Activated naive CD8-positive, alpha-beta T cell treated with anti-CD3 and anti-CD28 coated beads, Interleukin-2, amount 10 ng/mL, durations not matched to agents 7 days and 5 days (primary cell): Measurements from ENCODE around the gene TPO. TPM values are rescaled to one million over a fixed set of nuclear protein-coding genes. Genes with fewer than 3 reads are reported as not detected.
"Not testable (repeated sequence)": the region's sequence is repeated elsewhere in the genome, so short reads cannot be mapped to it uniquely, and the experiment has no call there.

Experiments
- ATAC-seq: fragments of 150-1000 bp; cut with Tn5 transposase; one replicate; pipeline ENCODE4 v1.10.0; 2021; ENCODE audit warnings: low read depth, moderate library complexity
- POLR2A ChIA-PET: fragments of 350-600 bp; sonication (Branson Sonifier 250); formaldehyde crosslinking; loops from one replicate; lab custom pipeline; 2021; ENCODE audit warnings: antibody characterized with exemption; lab: Charles Lee
- DNase-seq: peaks from one replicate; pipeline ENCODE4 v3.0.0; 2021
- H3K27ac Mint-ChIP-seq: one replicate; pipeline ENCODE4 v1.8.0; 2022; ENCODE audit warnings: mild to moderate bottlenecking, mixed read lengths
- H3K27me3 Mint-ChIP-seq: one replicate; pipeline ENCODE4 v1.8.0; 2022; ENCODE audit warnings: mild to moderate bottlenecking, moderate library complexity, mixed read lengths
- H3K36me3 Mint-ChIP-seq: one replicate; pipeline ENCODE4 v1.8.0; 2021; ENCODE audit warnings: mild to moderate bottlenecking, mixed read lengths
- H3K4me1 Mint-ChIP-seq: one replicate; pipeline ENCODE4 v1.8.0; 2021; ENCODE audit warnings: mixed read lengths
- H3K4me3 Mint-ChIP-seq: one replicate; pipeline ENCODE4 v1.8.0; 2022; ENCODE audit warnings: mild to moderate bottlenecking, moderate library complexity, mixed read lengths
- H3K9me3 Mint-ChIP-seq: one replicate; pipeline ENCODE4 v1.8.0; 2021; ENCODE audit warnings: mixed read lengths
- total RNA-seq, 2 experiments: library from RNA; stranded (reverse); gene quantifications; one replicate each; pipeline ENCODE4 v1.2.3, GENCODE V29; 2021

Gene TPO
- total RNA-seq, 2 experiments from 2014 or later: not detected

- Mint-ChIP-seq H3K9me3 (no peaks in the 10 kb centered on the region), H3K27me3 (no peaks in the 10 kb centered on the region), H3K36me3 (no peaks in the 10 kb centered on the region), H3K4me3 (no peak overlapping the region), H3K27ac (no peak overlapping the region), H3K4me1 (no peaks in the 10 kb centered on the region)
- POLR2A ChIA-PET: no interaction called here
- ATAC-seq: no peak
- no peak for DNase-seq
These were observed 74.5 kb downstream of the TPO start for GRCh38 chr2:1487758-1488157.

DNA sequence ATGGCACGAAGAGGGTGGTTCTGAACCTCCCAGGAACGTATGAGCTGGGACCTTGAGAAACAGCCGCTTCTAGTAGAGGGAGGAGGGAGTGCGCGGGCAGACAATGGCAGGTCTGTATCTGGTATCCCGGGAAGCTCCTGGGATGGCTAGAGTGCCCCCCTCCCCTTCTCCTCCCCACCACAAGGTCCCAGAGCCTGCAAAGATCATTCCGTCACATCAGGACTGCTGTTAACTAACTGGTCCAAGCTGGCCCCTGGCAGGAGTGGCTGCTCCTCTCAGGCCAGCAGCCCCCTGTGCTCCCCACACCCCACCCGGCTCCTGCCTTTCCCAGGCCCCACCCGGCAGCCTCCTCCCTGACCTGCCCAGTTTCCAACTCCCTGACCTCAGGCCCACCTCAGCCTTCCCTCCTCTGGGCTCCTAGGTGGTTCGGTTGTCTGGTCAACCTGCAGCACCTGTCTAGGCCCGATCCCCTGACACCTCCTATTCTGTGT is 75.0 kb downstream of the TPO start:
- H3K4me1 Mint-ChIP-seq: no peaks in the 10 kb centered on the region
- H3K27me3 Mint-ChIP-seq: no peaks in the 10 kb centered on the region
- no peaks in the 10 kb centered on the region for H3K9me3 Mint-ChIP-seq
- no peak overlapping the region for H3K4me3 Mint-ChIP-seq
- no peak overlapping the region for H3K27ac Mint-ChIP-seq
- DNase-seq (no peak), ATAC-seq (no peak)
- POLR2A ChIA-PET: no interaction called here
- no peaks in the 10 kb centered on the region for H3K36me3 Mint-ChIP-seq

DNA sequence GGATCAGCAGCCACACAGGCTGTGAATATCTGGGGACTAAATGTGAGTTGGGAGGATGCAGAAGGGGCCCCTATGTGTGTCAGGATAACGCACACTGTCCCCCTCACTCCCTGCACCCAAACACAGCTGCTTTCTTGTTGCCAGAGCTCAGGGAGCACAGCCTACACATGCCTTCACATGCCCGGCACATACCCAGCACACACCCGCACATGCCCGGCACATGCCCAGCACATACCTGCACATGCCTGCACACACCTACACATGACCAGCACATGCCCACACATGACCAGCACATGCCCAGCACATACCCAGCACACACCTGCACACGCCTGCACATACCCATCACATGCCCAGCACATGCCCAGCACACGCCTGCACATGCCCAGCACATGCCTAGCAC is 75.6 kb downstream of the TPO start:
- H3K27me3 Mint-ChIP-seq: no peaks in the 10 kb centered on the region
- no peaks in the 10 kb centered on the region for H3K36me3 Mint-ChIP-seq
- no peak overlapping the region for H3K4me3 Mint-ChIP-seq
- H3K9me3 Mint-ChIP-seq: no peaks in the 10 kb centered on the region
- H3K27ac Mint-ChIP-seq: peak overlapping the region; percentile 45
- H3K4me1 Mint-ChIP-seq: no peaks in the 10 kb centered on the region
- POLR2A ChIA-PET: no interaction called here
- DNase-seq (no peak), ATAC-seq (no peak)

GRCh38 chr2:1489486-1489885 is 76.2 kb downstream of the TPO start:
- Mint-ChIP-seq H3K9me3 (no peaks in the 10 kb centered on the region), H3K27me3 (no peaks in the 10 kb centered on the region), H3K36me3 (no peaks in the 10 kb centered on the region), H3K27ac (no peak overlapping the region), H3K4me1 (no peaks in the 10 kb centered on the region), H3K4me3 (no peak overlapping the region)
- POLR2A ChIA-PET: no interaction called here
- no peak for ATAC-seq
- no peak for DNase-seq

DNA sequence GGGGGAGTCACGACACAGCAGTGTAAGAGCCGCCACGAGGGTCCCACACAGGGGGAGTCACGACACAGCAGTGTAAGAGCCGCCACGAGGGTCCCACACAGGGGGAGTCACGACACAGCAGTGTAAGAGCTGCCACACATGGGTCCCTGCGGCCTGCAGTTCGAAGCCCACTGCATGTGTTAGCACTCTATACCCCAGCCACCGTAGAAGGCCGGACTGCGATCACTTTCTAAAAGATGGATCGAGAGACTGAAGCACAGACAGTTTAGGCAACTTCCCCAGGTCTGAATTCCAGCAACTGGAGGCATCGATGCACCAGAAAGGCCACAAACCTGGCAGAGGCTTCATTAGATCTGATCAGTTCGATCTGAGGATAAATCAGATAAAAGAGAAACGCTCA is 77.1 kb downstream of the TPO start:
- H3K9me3 Mint-ChIP-seq, H3K4me1 Mint-ChIP-seq, DNase-seq, H3K27me3 Mint-ChIP-seq, H3K27ac Mint-ChIP-seq, POLR2A ChIA-PET, H3K36me3 Mint-ChIP-seq, ATAC-seq, H3K4me3 Mint-ChIP-seq: not testable (repeated sequence)

GRCh38 chr2:1491751-1492150 is 78.5 kb downstream of the TPO start:
- POLR2A ChIA-PET: no interaction called here
- ATAC-seq: no peak
- no peak for DNase-seq
- Mint-ChIP-seq H3K9me3 (no peaks in the 10 kb centered on the region), H3K4me1 (no peaks in the 10 kb centered on the region), H3K27me3 (no peaks in the 10 kb centered on the region), H3K27ac (no peak overlapping the region), H3K4me3 (no peak overlapping the region), H3K36me3 (no peaks in the 10 kb centered on the region)

- H3K36me3 Mint-ChIP-seq, H3K4me3 Mint-ChIP-seq, H3K27ac Mint-ChIP-seq, DNase-seq, H3K9me3 Mint-ChIP-seq, ATAC-seq, H3K27me3 Mint-ChIP-seq, POLR2A ChIA-PET, H3K4me1 Mint-ChIP-seq: not testable (repeated sequence)
These were observed 79.0 kb downstream of the TPO start for GRCh38 chr2:1492231-1492630.

DNA sequence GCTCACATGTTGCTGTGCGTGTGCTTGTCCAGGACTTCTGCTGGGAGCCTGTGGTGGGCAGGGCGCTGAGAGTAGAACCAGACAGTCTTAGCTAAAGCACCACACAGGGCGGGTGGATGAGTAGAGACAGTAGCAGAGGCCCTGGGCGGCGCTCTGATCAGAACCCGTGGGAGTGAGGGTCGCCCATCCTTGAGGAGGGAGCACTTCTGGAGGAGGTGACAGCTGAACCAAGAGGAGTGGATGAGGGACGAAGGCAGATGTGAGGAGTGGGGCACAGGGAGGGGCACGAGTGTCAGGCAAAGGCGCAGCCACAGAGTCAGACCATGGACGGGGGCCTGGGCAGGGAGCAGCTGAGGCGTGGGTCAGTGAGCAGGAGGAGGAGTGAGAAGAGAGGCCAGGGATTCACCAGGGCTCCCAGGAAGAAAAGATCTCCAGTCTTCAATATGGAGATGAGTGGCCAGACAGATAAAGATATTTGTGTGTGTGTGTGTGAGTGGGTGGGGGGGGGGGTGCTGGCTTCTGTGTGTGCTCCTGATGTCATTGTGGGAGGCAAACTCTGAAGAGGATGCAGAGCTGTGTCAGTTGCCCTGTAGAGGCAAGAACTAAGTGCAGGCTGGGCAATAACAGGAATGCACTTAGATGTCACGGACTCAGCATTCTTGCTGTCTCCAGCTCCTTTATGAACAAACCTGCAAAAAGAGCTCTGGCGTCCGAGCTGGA is 79.6 kb downstream of the TPO start:
- ATAC-seq (no peak), DNase-seq (no peak)
- Mint-ChIP-seq H3K27ac (no peak overlapping the region), H3K9me3 (no peaks in the 10 kb centered on the region), H3K4me3 (no peak overlapping the region), H3K27me3 (no peaks in the 10 kb centered on the region), H3K36me3 (no peaks in the 10 kb centered on the region), H3K4me1 (no peaks in the 10 kb centered on the region)
- POLR2A ChIA-PET: interaction anchor here (0.6 kb wide), 1 partner anchor 140 kb away, joined by 4 read pairs; no protein-coding TSS in a partner anchor

GRCh38 chr2:1493431-1494126 is 80.3 kb downstream of the TPO start:
- no peak for ATAC-seq
- H3K27ac Mint-ChIP-seq: no peak overlapping the region
- no peaks in the 10 kb centered on the region for H3K4me1 Mint-ChIP-seq
- no peaks in the 10 kb centered on the region for H3K36me3 Mint-ChIP-seq
- no peak overlapping the region for H3K4me3 Mint-ChIP-seq
- H3K9me3 Mint-ChIP-seq: no peaks in the 10 kb centered on the region
- DNase-seq: no peak
- POLR2A ChIA-PET: interaction anchor here (0.6 kb wide), 1 partner anchor 140 kb away, joined by 4 read pairs; no protein-coding TSS in a partner anchor
- no peaks in the 10 kb centered on the region for H3K27me3 Mint-ChIP-seq

DNA sequence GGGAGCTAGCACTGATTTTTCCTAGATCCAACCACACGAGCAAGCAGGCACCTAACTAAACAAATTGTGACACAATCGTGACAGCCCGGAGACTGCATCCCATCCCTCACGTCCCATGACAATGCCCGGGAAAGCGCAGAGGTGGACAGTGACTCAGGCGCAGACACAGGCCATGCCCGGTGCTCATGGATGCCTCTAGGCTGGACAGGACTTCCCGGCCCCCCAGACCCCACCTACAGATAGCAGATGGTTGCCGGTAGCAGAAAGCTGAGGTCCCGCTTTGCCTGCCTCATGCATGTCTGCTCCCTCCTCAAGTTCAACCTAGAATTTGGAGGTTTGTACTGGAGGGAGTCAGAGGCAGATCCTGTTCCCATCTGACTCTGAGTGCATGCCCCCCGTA is 81.0 kb downstream of the TPO start:
- no peaks in the 10 kb centered on the region for H3K36me3 Mint-ChIP-seq

DNA sequence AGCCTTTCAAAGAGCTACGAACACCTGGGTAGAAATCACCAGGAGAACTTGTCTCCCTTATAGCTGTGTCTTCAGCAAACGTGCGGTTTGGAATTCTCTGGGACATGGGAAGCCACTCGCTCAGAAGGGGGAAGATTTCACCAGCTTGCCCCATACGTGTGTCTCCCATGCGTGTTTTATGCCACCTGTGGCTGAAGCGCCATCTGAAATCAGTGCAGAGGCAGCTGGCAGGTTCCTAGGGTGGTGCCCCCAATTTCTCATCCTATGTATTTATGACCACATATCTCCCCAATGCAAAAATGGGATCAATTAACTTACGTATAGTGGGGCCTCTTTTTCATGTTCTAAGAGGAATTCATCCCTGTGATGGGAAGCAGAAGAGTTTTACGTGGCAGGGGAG is 81.6 kb downstream of the TPO start:
- Mint-ChIP-seq H3K36me3 (no peaks in the 10 kb centered on the region), H3K27me3 (no peaks in the 10 kb centered on the region), H3K27ac (no peak overlapping the region), H3K4me3 (no peak overlapping the region), H3K9me3 (no peaks in the 10 kb centered on the region), H3K4me1 (no peaks in the 10 kb centered on the region)
- DNase-seq: no peak
- POLR2A ChIA-PET: no interaction called here
- ATAC-seq: no peak

More for the DNA sequence above, 81.0 kb downstream of the TPO start:
- ATAC-seq: no peak
- DNase-seq: no peak
- POLR2A ChIA-PET: no interaction called here
- no peak overlapping the region for H3K4me3 Mint-ChIP-seq
- no peak overlapping the region for H3K27ac Mint-ChIP-seq
- H3K4me1 Mint-ChIP-seq: no peaks in the 10 kb centered on the region
- no peaks in the 10 kb centered on the region for H3K27me3 Mint-ChIP-seq
- no peaks in the 10 kb centered on the region for H3K9me3 Mint-ChIP-seq

- DNase-seq (no peak), ATAC-seq (no peak)
- POLR2A ChIA-PET: no interaction called here
- no peak overlapping the region for H3K4me3 Mint-ChIP-seq
- H3K27me3 Mint-ChIP-seq: no peaks in the 10 kb centered on the region
- no peaks in the 10 kb centered on the region for H3K4me1 Mint-ChIP-seq
- no peaks in the 10 kb centered on the region for H3K9me3 Mint-ChIP-seq
- H3K36me3 Mint-ChIP-seq: no peaks in the 10 kb centered on the region
- no peak overlapping the region for H3K27ac Mint-ChIP-seq
These were observed 82.6 kb downstream of the TPO start for GRCh38 chr2:1495676-1496358.

GRCh38 chr2:1496359-1496821 is 83.1 kb downstream of the TPO start:
- Mint-ChIP-seq H3K36me3 (no peaks in the 10 kb centered on the region), H3K27ac (no peak overlapping the region), H3K4me1 (no peaks in the 10 kb centered on the region), H3K27me3 (no peaks in the 10 kb centered on the region), H3K4me3 (no peak overlapping the region), H3K9me3 (no peaks in the 10 kb centered on the region)
- ATAC-seq (no peak), DNase-seq (no peak)
- POLR2A ChIA-PET: no interaction called here
